ENCODE measurements around the gene LTBR.

The LTBR gene

GRCh38 chr12:6340745-6341416, 43.1 kb upstream of the LTBR start (continued):
- TF ChIP-seq ZNF518A (tag by site-specific recombination; conservative IDR thresholded peaks at IDR 0.05; ENCODE audit: low read depth), result no peak
- no peak for TF ChIP-seq ZNF184 (tag by site-specific recombination; IDR thresholded peaks at IDR 0.05)
- 0 out of 2 replicates have a peak, but pooled peaks have one; percentile 10 for TF ChIP-seq ZFP37 (tag by site-specific recombination; IDR thresholded peaks at IDR 0.05)
- no peak for TF ChIP-seq ZNF274 (IDR thresholded peaks at IDR 0.05; ENCODE audit: low read length)
- TF ChIP-seq ZNF274 (tag by site-specific recombination; IDR thresholded peaks at IDR 0.05; ENCODE audit: borderline replicate concordance), result no peak
- no peak for TF ChIP-seq TCF7L2 (IDR thresholded peaks at IDR 0.05; ENCODE audit: borderline replicate concordance, low read depth, low read length)
- TF ChIP-seq ZNF10 (tag by site-specific recombination; IDR thresholded peaks at IDR 0.05), result 0 out of 2 replicates have a peak, but pooled peaks have one; percentile 14
- 0 out of 2 replicates have a peak, but pooled peaks have one; percentile 26 for TF ChIP-seq ZNF398 (tag by site-specific recombination; IDR thresholded peaks at IDR 0.05)
- TF ChIP-seq ZSCAN4 (tag by site-specific recombination; IDR thresholded peaks at IDR 0.05), result no peak
- TF ChIP-seq KLF16 (tag by site-specific recombination; IDR thresholded peaks at IDR 0.05), result 0 out of 2 replicates have a peak, but pooled peaks have one; percentile 33
- TF ChIP-seq BCL11A (tag by site-specific recombination; IDR thresholded peaks at IDR 0.05; ENCODE audit: low read depth), result 0 out of 2 replicates have a peak, but pooled peaks have one; percentile 11
- TF ChIP-seq ZNF76 (tag by site-specific recombination; IDR thresholded peaks at IDR 0.05; ENCODE audit: borderline replicate concordance, low read depth), result no peak
- TF ChIP-seq ZNF18 (tag by site-specific recombination; IDR thresholded peaks at IDR 0.05), result peak; percentile 11; the same call in 1 of the 2 replicates
- TF ChIP-seq GLIS2 (tag by site-specific recombination; IDR thresholded peaks at IDR 0.05), result 0 out of 2 replicates have a peak, but pooled peaks have one; percentile 69
- TF ChIP-seq ZBTB20 (tag by site-specific recombination; IDR thresholded peaks at IDR 0.05), result 0 out of 2 replicates have a peak, but pooled peaks have one; percentile 6
- no peak for TF ChIP-seq MYNN (tag by site-specific recombination; IDR thresholded peaks at IDR 0.05; ENCODE audit: borderline replicate concordance)
